ENCODE data around the gene FCHO2. TPM values are rescaled to one million over a fixed set of nuclear protein-coding genes. Genes with fewer than 3 reads are reported as not detected.

FCHO2 gene
- total RNA-seq, 2 donors from 2014 or later, result 34.4 to 38.2 TPM

DNA sequence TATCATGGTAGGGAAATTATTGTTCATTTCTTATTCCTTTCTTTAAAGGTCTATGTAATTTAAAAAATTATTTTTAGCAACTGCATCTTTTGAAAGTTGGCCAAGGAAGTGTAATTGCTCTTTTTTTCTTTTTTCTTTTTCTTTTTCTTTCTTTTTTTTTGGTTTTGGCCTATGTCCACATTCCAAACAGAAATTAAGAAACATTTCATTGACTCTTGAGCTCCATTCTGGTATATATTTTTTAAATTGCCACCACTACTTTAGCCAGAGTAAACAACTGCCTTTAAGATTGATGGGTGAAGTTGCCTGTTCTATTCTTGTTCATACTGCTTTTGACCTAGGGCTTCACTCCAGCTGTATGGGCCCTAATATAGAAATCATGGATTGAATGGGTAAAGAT lies 88.7 kb downstream of the FCHO2 start:
- TF ChIP-seq, protein P1, sequence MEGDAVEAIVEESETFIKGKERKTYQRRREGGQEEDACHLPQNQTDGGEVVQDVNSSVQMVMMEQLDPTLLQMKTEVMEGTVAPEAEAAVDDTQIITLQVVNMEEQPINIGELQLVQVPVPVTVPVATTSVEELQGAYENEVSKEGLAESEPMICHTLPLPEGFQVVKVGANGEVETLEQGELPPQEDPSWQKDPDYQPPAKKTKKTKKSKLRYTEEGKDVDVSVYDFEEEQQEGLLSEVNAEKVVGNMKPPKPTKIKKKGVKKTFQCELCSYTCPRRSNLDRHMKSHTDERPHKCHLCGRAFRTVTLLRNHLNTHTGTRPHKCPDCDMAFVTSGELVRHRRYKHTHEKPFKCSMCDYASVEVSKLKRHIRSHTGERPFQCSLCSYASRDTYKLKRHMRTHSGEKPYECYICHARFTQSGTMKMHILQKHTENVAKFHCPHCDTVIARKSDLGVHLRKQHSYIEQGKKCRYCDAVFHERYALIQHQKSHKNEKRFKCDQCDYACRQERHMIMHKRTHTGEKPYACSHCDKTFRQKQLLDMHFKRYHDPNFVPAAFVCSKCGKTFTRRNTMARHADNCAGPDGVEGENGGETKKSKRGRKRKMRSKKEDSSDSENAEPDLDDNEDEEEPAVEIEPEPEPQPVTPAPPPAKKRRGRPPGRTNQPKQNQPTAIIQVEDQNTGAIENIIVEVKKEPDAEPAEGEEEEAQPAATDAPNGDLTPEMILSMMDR (IDR thresholded peaks at IDR 0.05), result no peak
- no peaks in the 10 kb centered on the region for H3K36me3 ChIP-seq
- no peak overlapping the region for H3K4me3 ChIP-seq
- peaks cover 7 to 9% of the 10 kb centered on the region in 2 donors for H3K4me1 ChIP-seq (ENCODE audit: control insufficient read depth in 1 of 2, low read depth in 2 of 2)
- no peaks in the 10 kb centered on the region for H3K27me3 ChIP-seq (replicated peaks; ENCODE audit: insufficient read depth)
- no peaks in the 10 kb centered on the region for H3K9me3 ChIP-seq
- no peak overlapping the region for H3K27ac ChIP-seq
- DNase-seq (ENCODE audit: low spot score) (no peak), ATAC-seq (ENCODE audit: insufficient number of reproducible peaks, low FRiP score, low read depth) (no peak)

DNA sequence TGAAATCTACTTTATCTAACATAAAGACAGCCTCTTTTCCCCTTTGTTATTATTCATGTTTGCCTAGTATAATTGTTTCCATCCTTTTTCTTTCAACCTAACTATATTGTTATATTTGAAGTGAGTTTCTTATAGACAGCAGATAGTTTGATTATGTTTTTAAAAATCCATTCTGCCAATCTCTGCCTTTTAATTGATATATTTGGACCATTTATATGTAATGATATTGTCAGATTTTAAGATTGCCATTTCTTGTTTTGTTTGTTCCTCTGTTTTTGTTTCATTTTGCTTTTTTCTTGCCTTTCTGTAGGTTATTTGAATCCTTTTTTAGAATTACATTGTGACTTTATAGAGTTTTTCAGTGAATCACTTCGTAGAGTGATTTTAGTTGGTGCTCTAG lies 89.8 kb downstream of the FCHO2 start:
- TF ChIP-seq, protein P1 (IDR thresholded peaks at IDR 0.05), result no peak
- no peak for ATAC-seq (ENCODE audit: insufficient number of reproducible peaks, low FRiP score, low read depth)

DNA sequence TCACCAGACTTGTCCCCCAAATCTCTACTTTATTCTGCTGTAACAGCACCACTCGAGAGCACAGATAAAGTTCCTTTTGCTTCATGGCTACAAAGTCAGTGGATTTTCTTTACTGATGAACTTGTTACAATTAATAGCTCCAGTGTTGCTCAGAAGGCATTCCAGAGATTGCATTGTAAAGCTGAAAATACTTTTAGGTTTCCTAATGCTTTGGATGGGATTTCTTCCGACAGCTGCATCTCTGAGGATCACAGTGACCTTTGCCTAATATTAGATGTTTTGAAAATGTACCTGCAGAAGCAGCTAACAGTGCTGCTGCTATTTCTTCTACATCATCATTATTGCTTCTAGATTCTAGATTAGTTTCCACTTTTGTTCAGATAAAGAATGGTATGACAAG lies 105.8 kb downstream of the FCHO2 start:
- Histone ChIP-seq H3K36me3 (no peaks in the 10 kb centered on the region), H3K4me1 (ENCODE audit: control insufficient read depth in 1 of 2, low read depth in 2 of 2) (no peaks in the 10 kb centered on the region), H3K9me3 (no peaks in the 10 kb centered on the region), H3K4me3 (no peak overlapping the region), H3K27me3 (replicated peaks; ENCODE audit: insufficient read depth) (no peaks in the 10 kb centered on the region), H3K27ac (no peak overlapping the region)
- TF ChIP-seq, protein P1 (IDR thresholded peaks at IDR 0.05), result no peak
- ATAC-seq (ENCODE audit: insufficient number of reproducible peaks, low FRiP score, low read depth) (no peak), DNase-seq (ENCODE audit: low spot score) (no peak)

More for the DNA sequence above, 89.8 kb downstream of the FCHO2 start:
- Histone ChIP-seq H3K27ac (no peak overlapping the region), H3K36me3 (no peaks in the 10 kb centered on the region), H3K4me3 (no peak overlapping the region), H3K4me1 (ENCODE audit: control insufficient read depth in 1 of 2, low read depth in 2 of 2) (peaks cover 7 to 12% of the 10 kb centered on the region in 2 donors), H3K27me3 (replicated peaks; ENCODE audit: insufficient read depth) (no peaks in the 10 kb centered on the region), H3K9me3 (no peaks in the 10 kb centered on the region)
- no peak for DNase-seq (ENCODE audit: low spot score)

DNA sequence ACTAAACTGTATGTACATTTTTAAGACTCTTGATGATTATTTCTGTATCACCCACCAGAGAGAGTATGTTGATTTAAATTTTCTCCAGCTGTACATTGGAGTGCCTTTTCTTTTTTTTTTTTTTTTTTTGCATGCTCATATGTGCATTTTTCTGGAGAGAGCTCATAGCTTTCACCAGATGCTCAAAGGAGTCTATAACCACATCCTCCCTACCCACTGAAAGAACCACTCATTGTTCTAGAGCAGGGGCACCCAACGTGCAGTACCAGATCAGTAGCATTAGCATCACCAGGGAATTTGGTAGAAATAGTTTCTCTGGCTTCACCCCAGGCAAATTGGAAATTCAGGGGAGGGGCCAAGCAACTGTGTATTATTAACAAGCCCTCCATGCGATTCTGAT lies 110.6 kb downstream of the FCHO2 start:
- no peak overlapping the region for H3K4me3 ChIP-seq
- no peaks in the 10 kb centered on the region for H3K4me1 ChIP-seq (ENCODE audit: control insufficient read depth in 1 of 2, low read depth in 2 of 2)
- TF ChIP-seq, protein P1 (IDR thresholded peaks at IDR 0.05), result no peak
- no peak for ATAC-seq (ENCODE audit: insufficient number of reproducible peaks, low FRiP score, low read depth)
- no peaks in the 10 kb centered on the region for H3K27me3 ChIP-seq (replicated peaks; ENCODE audit: insufficient read depth)
- H3K36me3 ChIP-seq, result peaks cover 20% of the 10 kb centered on the region
- DNase-seq (ENCODE audit: low spot score), result no peak
- H3K9me3 ChIP-seq, result no peaks in the 10 kb centered on the region
- no peak overlapping the region for H3K27ac ChIP-seq

DNA sequence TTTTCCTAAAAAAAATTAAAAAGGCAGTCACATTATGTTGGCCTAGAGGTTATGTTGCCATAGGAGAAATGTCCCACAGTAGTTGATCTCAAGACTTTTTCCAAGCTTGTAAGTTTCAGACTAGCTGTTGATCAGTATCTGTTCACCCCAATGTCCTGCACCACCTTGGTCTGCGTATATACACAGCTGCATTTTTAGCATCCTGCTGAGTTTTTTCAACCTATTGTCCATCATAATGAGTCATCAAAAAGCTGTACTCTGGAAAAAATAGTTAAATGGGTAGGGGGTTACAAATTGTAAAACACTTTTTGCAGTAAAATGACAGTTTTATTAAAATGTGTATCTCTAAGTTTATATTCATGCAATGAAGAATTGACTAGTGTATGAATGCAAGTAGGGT lies 111.4 kb downstream of the FCHO2 start:
- TF ChIP-seq, protein P1 (IDR thresholded peaks at IDR 0.05), result no peak
- H3K27me3 ChIP-seq (replicated peaks; ENCODE audit: insufficient read depth), result no peaks in the 10 kb centered on the region
- peaks cover 20% of the 10 kb centered on the region for H3K36me3 ChIP-seq
- H3K4me3 ChIP-seq, result no peak overlapping the region
- DNase-seq (ENCODE audit: low spot score) (no peak), ATAC-seq (ENCODE audit: insufficient number of reproducible peaks, low FRiP score, low read depth) (no peak)
- no peak overlapping the region for H3K27ac ChIP-seq
- H3K4me1 ChIP-seq (ENCODE audit: control insufficient read depth in 1 of 2, low read depth in 2 of 2), result no peaks in the 10 kb centered on the region
- no peaks in the 10 kb centered on the region for H3K9me3 ChIP-seq

All from thoracic aorta (tissue), 2 donors.